GM19025 (cell line): ENCODE results near the gene FAM234B.
"Not testable (repeated sequence)": the region's sequence is repeated elsewhere in the genome, so short reads cannot be mapped to it uniquely, and the experiment has no call there.

Experiments
- ATAC-seq: cut with Tn5 transposase; IDR thresholded peaks from one replicate; pipeline ENCODE4 v1.9.1; 2021; ENCODE audit warnings: mild to moderate bottlenecking, low read depth, moderate library complexity; ENCODE audit not compliant: unreplicated experiment

FAM234B gene

GRCh38 chr12:13052421-13052820 is 8.2 kb downstream of the FAM234B start:
- ATAC-seq, result no peak

GRCh38 chr12:13053617-13054016 is 9.4 kb downstream of the FAM234B start:
- not testable (repeated sequence) for ATAC-seq

- no peak for ATAC-seq
Measured at GRCh38 chr12:13060581-13060980, 16.4 kb downstream of the FAM234B start.

DNA sequence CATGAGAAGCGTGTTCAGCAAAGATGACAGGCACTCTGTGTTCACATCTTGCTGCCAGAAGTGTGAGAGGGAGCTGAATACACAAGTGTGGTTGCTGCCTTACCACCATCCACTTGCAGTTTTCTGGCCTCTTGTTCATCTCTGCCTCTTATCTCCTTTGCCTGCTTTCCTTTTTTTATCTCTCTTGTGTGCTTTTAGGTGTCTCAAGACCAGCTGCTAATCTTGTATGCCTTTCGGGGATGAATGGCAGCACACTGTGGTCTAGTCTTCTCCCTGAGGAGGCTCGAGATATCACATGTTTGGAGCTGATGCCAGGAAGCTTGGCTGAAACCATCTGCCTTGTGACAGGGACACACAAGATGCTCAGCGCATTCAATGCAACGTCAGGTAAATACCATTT is 17.2 kb downstream of the FAM234B start:
- ATAC-seq, result no peak

- ATAC-seq, result no peak
Measured at GRCh38 chr12:13062669-13063068, 18.5 kb downstream of the FAM234B start.

DNA sequence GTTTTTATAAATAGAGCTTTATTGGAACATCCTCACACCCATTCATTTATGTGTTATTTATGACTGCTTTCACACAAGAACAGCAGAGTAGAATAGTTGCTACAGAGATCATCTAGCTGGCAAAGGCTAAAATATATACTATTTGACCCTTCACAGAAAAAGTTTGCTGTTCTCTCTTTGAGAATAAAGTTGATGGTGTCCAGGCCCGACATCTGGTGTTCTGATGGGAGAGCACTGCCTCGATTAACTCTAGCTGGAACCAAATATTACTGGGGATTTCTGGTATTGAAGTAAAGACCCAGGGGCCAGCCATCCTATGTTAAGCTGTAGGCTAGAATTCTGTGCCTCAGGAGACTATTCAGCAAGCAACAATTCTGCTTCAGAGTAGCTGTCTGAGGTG is 21.8 kb downstream of the FAM234B start:
- no peak for ATAC-seq

DNA sequence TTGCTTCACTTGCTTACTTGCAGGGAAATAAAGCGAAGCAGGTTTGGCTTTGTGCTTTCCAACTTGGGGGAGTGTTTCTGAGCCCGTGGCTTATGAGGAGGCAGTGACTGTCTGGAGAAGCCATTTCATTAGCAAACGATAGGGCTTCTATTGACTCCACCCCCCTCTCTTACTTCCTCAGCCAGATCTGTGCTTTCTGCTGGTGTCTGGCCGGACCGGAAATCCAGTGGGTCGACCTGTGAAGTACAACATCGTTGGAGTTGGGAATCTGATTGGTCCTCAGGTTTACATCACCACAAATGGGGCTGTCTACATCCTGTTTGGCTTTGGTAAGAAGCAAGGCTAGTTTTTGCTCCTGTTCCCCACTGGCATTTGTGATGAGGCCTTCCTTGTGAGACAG is 22.3 kb downstream of the FAM234B start:
- no peak for ATAC-seq

- no peak for ATAC-seq
Measured at GRCh38 chr12:13067322-13067721, 23.1 kb downstream of the FAM234B start.

- ATAC-seq, result no peak
Measured at GRCh38 chr12:13069380-13069779, 25.2 kb downstream of the FAM234B start.

- no peak for ATAC-seq
Measured at GRCh38 chr12:13071305-13072280, 27.4 kb downstream of the FAM234B start.

DNA sequence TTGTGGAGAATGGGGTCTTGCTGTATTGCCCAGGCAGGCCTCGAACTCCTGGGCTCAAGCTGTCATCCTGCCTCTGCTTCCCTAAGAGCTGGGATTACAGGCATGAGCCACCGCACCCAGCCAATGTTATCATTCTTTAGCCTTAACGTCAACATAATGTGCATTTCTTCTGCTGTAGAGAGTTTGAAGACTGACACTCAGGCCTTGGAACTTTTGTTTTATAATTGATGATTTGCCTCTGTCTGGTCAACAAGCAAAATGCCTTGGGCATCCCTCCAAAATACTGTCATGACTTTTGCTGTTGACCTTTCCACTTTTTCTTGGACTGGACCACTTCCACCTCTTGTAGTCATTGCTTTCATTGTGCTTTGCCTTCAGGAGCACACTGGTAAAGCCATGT is 29.0 kb downstream of the FAM234B start:
- no peak for ATAC-seq

- no peak for ATAC-seq
Measured at GRCh38 chr12:13074396-13075117, 30.4 kb downstream of the FAM234B start.

DNA sequence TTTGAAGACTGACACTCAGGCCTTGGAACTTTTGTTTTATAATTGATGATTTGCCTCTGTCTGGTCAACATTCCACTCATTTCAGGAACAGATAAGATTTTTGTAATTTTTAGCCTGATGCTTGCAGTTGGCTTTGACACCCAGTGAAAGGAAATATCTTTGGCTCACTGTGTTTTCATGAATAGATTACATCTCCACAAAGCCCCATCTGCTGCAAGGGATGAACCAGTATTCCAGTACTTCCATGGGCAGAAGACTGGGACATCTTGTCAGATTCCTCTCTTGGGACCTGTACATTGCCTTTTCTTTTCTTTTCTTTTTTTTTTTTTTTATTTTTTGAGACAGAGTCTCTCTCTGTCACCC is 30.9 kb downstream of the FAM234B start:
- no peak for ATAC-seq

GRCh38 chr12:13075786-13076570 is 31.8 kb downstream of the FAM234B start:
- no peak for ATAC-seq

DNA sequence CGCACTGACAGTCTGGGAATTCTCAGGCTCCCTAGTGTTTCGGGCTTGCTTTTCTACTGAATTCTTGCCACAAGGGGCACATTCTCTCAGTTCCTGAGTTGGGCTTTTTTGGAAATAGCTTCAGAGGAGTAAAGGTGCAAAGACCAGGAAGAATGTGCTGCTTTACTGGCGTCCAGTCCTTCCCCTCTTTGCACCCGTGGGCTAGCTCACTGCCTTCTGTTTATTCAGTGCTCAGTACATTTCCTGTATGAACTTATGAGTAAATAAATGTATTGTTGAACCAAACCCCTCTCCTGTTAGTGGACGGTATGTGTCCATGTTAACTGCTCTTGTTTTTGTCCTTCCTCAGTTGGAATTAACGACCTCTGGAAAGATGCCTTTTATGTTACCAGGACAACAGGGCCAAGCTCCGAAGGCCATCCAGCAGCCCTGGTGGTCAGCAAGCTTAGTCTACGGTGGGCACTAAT is 35.3 kb downstream of the FAM234B start:
- no peak for ATAC-seq

GRCh38 chr12:13080266-13080665 is 36.1 kb downstream of the FAM234B start:
- ATAC-seq, result no peak

DNA sequence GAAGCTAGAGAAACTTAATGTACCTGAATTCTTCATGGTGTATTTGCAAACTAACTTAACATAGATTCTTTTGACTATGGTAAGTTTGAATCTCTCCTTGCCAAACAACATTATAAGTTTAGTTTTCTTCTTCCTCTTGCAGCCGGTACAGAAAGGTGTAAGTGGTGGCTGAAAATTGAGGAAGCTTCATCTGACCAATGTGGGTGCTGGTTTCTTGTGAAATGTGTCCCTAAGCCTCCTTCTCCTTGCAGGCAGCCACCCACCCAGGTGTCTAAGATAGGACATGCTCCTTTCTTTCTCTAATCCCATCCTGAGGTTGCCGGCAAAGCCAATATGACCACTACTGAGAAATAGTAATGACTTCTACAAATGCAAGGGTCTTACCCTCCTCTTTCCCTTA is 38.7 kb downstream of the FAM234B start:
- ATAC-seq, result no peak

- ATAC-seq, result not testable (repeated sequence)
Measured at GRCh38 chr12:13083638-13084037, 39.5 kb downstream of the FAM234B start.

GRCh38 chr12:13084898-13085640 is 40.9 kb downstream of the FAM234B start:
- no peak for ATAC-seq
